Motor neuron (in vitro differentiated cells): Measurements from ENCODE around the gene SLC35F1. TPM values are rescaled to one million over a fixed set of nuclear protein-coding genes. Genes with fewer than 3 reads are reported as not detected.

Experiments
- ATAC-seq, 8 experiments: fragments of 200-7000 bp; cut with Tn5 transposase; replicated peaks in 6 of 8; 2 replicates each; pipeline ENCODE4 v1.8.0; 2021; ENCODE audit warnings: mild to moderate bottlenecking in 8 of 8, moderate library complexity in 8 of 8
- H3K27ac ChIP-seq, 2 donors: fragments of 250-450 bp; sonication (Bioruptor Pico); 2 replicates each; pipeline ENCODE4 v1.9.0; 2021; ENCODE audit warnings: antibody characterized with exemption in 2 of 2, mild to moderate bottlenecking in 2 of 2, moderate library complexity in 1 of 2
- H3K4me1 ChIP-seq, 2 donors: fragments of 250-450 bp; sonication (Bioruptor Pico); replicated peaks in 1 of 2; 2 replicates each; pipeline ENCODE4 v1.6.1; 2021; ENCODE audit warnings: antibody characterized with exemption in 2 of 2, mild to moderate bottlenecking in 2 of 2, moderate library complexity in 1 of 2
- H3K4me3 ChIP-seq, 5 donors: fragments of 250-450 bp; sonication (Bioruptor Pico); 2 replicates each; pipeline ENCODE4 v1.9.0; 2021; ENCODE audit warnings: antibody characterized with exemption in 5 of 5, mild to moderate bottlenecking in 5 of 5, moderate library complexity in 4 of 5
- WGBS, 10 experiments: fragments of 450-650 bp; shearing (Covaris generic); methylation state at CpG; one replicate each; pipeline ENCODE4 v1.0.0; 2022; 5-methylcytosine and 5-hydroxymethylcytosine counted together
- in situ Hi-C, 9 experiments: fragments of 400-800 bp; cut with MboI; loops; one replicate each; pipeline ENCODE4 v1.15.0; 2021; ENCODE audit warnings: low sequenced_read_pairs in 9 of 9, low pct_unique_long_range_greater_than_20kb in 2 of 9; ENCODE audit not compliant: unreplicated experiment in 9 of 9
- total RNA-seq, 8 experiments: library from RNA; unstranded; fragments of 300-600 nt; gene quantifications; 2 replicates each; pipeline versions ENCODE4 v1.2.3 to v1.2.4, GENCODE V29; 2022

Gene SLC35F1
- total RNA-seq, 8 experiments from 2014 or later = 0.15 to 39.4 (median 30.9) TPM; not detected in 1

GRCh38 chr6:118102401-118102800 is 195.3 kb downstream of the SLC35F1 start:
- in situ Hi-C loops = no loop called here
- peak overlapping the region in 1 of 2 donors; percentile 84 for H3K27ac ChIP-seq
- H3K4me1 ChIP-seq = peaks cover 26 to 30% of the 10 kb centered on the region in 2 donors
- no peak for ATAC-seq
- 0 to 100% (median 58%) methylated on average over 1 to 2 of the region's 2 CpGs; no CpG with 5 or more reads in 2 of the 10 experiments for WGBS, 10 experiments
- no peak overlapping the region for H3K4me3 ChIP-seq

DNA sequence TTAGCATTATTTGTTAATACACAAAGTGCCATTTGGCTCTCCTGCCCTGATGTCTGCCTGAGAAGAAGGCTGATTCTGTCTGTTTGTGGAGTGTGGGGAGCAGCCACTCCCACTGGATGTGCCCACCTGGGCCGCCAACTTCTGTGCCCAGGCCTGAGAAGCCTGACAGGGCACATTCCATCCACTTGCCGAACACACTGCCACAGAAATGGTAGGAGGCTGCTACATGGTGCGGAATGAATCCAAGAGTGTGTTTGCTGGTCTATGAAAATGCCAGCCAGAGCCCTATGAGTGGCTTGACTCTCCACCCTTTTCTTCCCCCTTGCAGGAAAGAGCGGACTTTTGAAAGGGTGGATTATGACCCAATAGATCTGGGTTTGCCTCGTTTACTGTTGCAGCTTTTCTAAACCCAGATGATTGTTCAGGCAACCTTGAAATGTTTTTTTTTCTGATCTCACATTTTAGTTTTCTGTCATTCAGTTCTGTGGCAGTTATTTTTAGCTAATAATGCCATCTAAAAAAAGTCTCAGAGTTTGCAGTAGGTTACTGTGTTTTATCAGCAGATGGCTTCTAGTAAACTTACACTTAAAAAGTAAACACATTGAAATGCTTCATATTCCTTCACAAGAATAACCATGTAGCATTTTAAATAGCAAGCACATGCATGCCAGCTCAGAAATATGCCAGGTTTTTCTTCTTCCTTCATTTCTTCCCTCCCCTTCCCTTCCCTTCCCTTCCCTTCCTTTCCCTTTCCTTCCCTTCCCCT is 196.5 kb downstream of the SLC35F1 start:
- ATAC-seq = no peak
- WGBS, 10 experiments = 0 to 91% (median 54%) methylated on average over 2 to 5 of the region's 5 CpGs; no CpG with 5 or more reads in 4 of the 10 experiments
- no peak overlapping the region for H3K27ac ChIP-seq

DNA sequence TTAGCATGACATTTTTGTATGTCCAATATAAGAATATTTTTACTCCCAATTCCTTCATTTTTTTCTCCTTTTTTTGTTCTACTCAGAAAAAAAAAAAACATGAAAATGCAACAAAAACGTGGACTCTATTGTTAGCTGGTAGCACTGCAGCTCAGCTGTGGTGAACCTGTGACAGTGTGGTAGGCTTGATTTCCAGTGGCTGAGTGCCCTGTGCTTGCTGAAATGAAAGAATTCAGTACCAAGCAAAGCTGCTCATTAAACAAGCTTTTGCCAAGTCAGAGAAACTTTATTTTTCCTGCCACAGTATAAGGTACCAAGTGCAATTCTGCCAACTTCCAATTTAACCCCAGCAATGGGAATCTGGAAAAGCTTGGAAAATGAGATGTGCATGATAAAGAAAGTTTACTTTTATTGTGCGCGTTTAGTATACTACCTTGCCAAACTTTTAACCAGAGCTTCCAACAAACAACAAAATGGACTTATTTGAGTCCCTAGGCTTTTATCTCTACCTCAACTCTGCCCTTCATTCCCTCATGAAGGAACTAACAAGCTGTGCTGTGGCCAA is 215.2 kb downstream of the SLC35F1 start:
- Histone ChIP-seq H3K4me1 (peaks cover 0 to 7% of the 10 kb centered on the region in 2 donors), H3K27ac (no peak overlapping the region), H3K4me3 (no peak overlapping the region)
- ATAC-seq = no peak
- in situ Hi-C loops = no loop called here
- WGBS, 10 experiments = 0 to 86% (median 62%) methylated on average over 1 to 3 of the region's 3 CpGs; no CpG with 5 or more reads in 1 of the 10 experiments

More for the DNA sequence above, 196.5 kb downstream of the SLC35F1 start:
- Histone ChIP-seq H3K4me1 (peaks cover 26 to 30% of the 10 kb centered on the region in 2 donors), H3K4me3 (no peak overlapping the region)
- in situ Hi-C loops = no loop called here

- 0 to 100% (median 36%) methylated on average over 1 of the region's 1 CpG; no CpG with 5 or more reads in 2 of the 10 experiments for WGBS, 10 experiments
- Histone ChIP-seq H3K4me1 (peaks cover 0 to 7% of the 10 kb centered on the region in 2 donors), H3K27ac (no peak overlapping the region), H3K4me3 (no peak overlapping the region)
- in situ Hi-C loops = no loop called here
- no peak for ATAC-seq
Observed at GRCh38 chr6:118122801-118123200, 215.7 kb downstream of the SLC35F1 start.

GRCh38 chr6:118123503-118124037 is 216.5 kb downstream of the SLC35F1 start:
- 0 to 100% (median 80%) methylated on average over 1 of the region's 1 CpG; no CpG with 5 or more reads in 1 of the 10 experiments for WGBS, 10 experiments
- in situ Hi-C loops = no loop called here
- Histone ChIP-seq H3K4me1 (peaks cover 0 to 4% of the 10 kb centered on the region in 2 donors), H3K27ac (no peak overlapping the region), H3K4me3 (no peak overlapping the region)
- no peak for ATAC-seq

GRCh38 chr6:118124851-118125250 is 217.8 kb downstream of the SLC35F1 start:
- in situ Hi-C loops = no loop called here
- no peak overlapping the region for H3K27ac ChIP-seq
- WGBS, 10 experiments = 0 to 100% (median 60%) methylated on average over 1 to 2 of the region's 2 CpGs; no CpG with 5 or more reads in 1 of the 10 experiments
- no peak overlapping the region for H3K4me3 ChIP-seq
- peak in 2 of 8 experiments; percentile 15 to 94 for ATAC-seq
- H3K4me1 ChIP-seq = peaks cover 0 to 3% of the 10 kb centered on the region in 2 donors

- no peak overlapping the region for H3K27ac ChIP-seq
- ATAC-seq = no peak
- in situ Hi-C loops = no loop called here
Observed at GRCh38 chr6:118128755-118129154, 221.7 kb downstream of the SLC35F1 start.

GRCh38 chr6:118134206-118134605 is 227.1 kb downstream of the SLC35F1 start:
- in situ Hi-C loops = no loop called here
- peak in 1 of 8 experiments; percentile 54 for ATAC-seq
- Histone ChIP-seq H3K4me1 (peaks cover 0 to 4% of the 10 kb centered on the region in 2 donors), H3K27ac (no peak overlapping the region), H3K4me3 (no peak overlapping the region)
- 0 to 100% (median 95%) methylated on average over 1 to 2 of the region's 2 CpGs; no CpG with 5 or more reads in 3 of the 10 experiments for WGBS, 10 experiments

More at GRCh38 chr6:118128755-118129154, 221.7 kb downstream of the SLC35F1 start:
- H3K4me3 ChIP-seq = no peak overlapping the region
- H3K4me1 ChIP-seq = peaks cover 0 to 3% of the 10 kb centered on the region in 2 donors

GRCh38 chr6:118134736-118135135 is 227.7 kb downstream of the SLC35F1 start:
- Histone ChIP-seq H3K27ac (no peak overlapping the region), H3K4me1 (peaks cover 0 to 4% of the 10 kb centered on the region in 2 donors), H3K4me3 (no peak overlapping the region)
- in situ Hi-C loops = no loop called here
- no peak for ATAC-seq
- 0 to 100% (median 40%) methylated on average over 1 to 5 of the region's 5 CpGs; no CpG with 5 or more reads in 1 of the 10 experiments for WGBS, 10 experiments

DNA sequence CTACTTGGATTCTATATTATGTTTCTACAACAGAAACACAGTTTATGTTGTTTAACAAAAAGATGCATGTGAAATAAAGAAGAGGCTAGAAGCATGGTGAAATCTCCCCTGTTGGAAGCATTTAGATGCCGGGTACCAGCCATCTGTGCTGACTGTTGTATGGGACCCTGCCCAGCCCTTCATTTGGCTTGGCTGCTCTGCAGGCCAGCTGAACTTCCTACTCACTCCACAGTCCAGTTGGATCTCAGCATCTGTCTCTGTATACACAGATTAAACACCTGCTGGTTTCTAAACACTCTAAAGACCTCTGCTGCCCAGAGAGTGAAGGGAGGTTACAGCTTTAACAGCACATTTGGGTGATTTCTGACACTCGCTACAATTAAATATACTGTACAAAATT is 228.3 kb downstream of the SLC35F1 start:
- in situ Hi-C loops = no loop called here
- ATAC-seq = no peak
- Histone ChIP-seq H3K27ac (no peak overlapping the region), H3K4me3 (no peak overlapping the region), H3K4me1 (peaks cover 0 to 4% of the 10 kb centered on the region in 2 donors)
- 0 to 100% (median 52%) methylated on average over 1 to 2 of the region's 2 CpGs; no CpG with 5 or more reads in 2 of the 10 experiments for WGBS, 10 experiments

DNA sequence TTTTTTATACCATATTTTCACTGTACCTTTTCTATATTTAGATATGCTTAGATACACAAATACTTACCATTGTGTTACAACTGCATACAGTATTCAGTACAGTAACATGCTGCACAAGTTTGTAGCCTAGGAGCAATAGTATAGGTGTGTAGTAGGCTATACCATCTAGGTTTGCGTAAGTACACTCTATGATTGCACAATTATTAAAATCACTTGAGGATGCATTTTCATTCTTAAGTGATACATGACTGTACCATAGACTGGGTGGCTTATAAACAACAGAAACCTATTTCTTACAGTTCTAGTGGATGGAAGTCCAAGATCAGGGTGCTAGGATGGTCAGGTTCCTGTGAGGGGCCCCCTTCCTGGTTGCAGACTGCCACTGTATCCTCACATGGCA is 234.1 kb downstream of the SLC35F1 start:
- no peak overlapping the region for H3K27ac ChIP-seq
- WGBS, 10 experiments = 44 to 100% (median 100%) methylated on average over 1 of the region's 1 CpG; no CpG with 5 or more reads in 3 of the 10 experiments

GRCh38 chr6:118146584-118146983 is 239.5 kb downstream of the SLC35F1 start:
- Histone ChIP-seq H3K27ac (no peak overlapping the region), H3K4me3 (no peak overlapping the region), H3K4me1 (no peaks in the 10 kb centered on the region)
- in situ Hi-C loops = no loop called here
- 10 to 100% (median 89%) methylated on average over 1 of the region's 1 CpG; no CpG with 5 or more reads in 1 of the 10 experiments for WGBS, 10 experiments
- peak in 2 of 8 experiments; percentile 28 to 45 for ATAC-seq

More for the DNA sequence above, 234.1 kb downstream of the SLC35F1 start:
- Histone ChIP-seq H3K4me1 (no peaks in the 10 kb centered on the region), H3K4me3 (no peak overlapping the region)
- in situ Hi-C loops = no loop called here
- ATAC-seq = no peak

DNA sequence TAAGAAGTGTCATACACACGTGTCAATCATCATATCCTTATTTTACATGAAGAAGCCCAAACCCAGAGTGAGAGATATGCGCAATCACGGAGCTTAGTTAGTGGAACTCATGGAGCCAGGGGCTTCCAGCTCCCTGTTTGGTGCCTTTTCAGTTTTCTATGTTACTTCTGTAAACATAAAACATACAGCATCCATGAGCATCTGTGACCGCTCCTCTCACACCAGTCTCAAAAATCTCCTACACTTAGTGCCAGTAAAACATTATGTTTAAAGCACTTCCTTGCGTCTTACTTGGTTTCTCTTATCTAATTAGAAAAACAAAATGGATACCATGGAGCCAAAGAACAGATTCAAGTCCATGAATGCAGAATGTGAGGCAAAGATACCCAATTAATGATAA is 240.4 kb downstream of the SLC35F1 start:
- ATAC-seq = peak in 1 of 8 experiments; percentile 18
- Histone ChIP-seq H3K4me1 (no peaks in the 10 kb centered on the region), H3K27ac (no peak overlapping the region), H3K4me3 (no peak overlapping the region)
- in situ Hi-C loops = no loop called here
- 28 to 100% (median 80%) methylated on average over 1 to 4 of the region's 5 CpGs; no CpG with 5 or more reads in 2 of the 10 experiments for WGBS, 10 experiments
